HEK293T (cell line): Measurements from ENCODE around the gene ABCA6.

Experiments
- BHLHE40 ChIP-seq: fragments of 450-650 bp; IDR thresholded peaks from 2 replicates; pipeline ENCODE4 v1.6.1; 2016; ENCODE audit warnings: mild to moderate bottlenecking, moderate library complexity, borderline replicate concordance
- FOXA1 ChIP-seq: fragments of 450-650 bp; IDR thresholded peaks from 2 replicates; pipeline ENCODE4 v1.6.1; 2016; ENCODE audit warnings: mild to moderate bottlenecking
- FOXK2 ChIP-seq: fragments of 450-650 bp; IDR thresholded peaks from 2 replicates; pipeline ENCODE4 v1.6.1; 2016; ENCODE audit warnings: mild to moderate bottlenecking
- FOXM1 ChIP-seq: fragments of 450-650 bp; IDR thresholded peaks from 2 replicates; pipeline ENCODE4 v1.6.1; 2017; ENCODE audit warnings: mild to moderate bottlenecking, borderline replicate concordance
- HDGF ChIP-seq: fragments of 450-650 bp; IDR thresholded peaks from 2 replicates; pipeline ENCODE4 v1.6.1; 2017; ENCODE audit warnings: antibody characterized with exemption, borderline replicate concordance
- L3MBTL2 ChIP-seq: fragments of 450-650 bp; conservative IDR thresholded peaks from 2 replicates; pipeline ENCODE4 v1.6.1; 2016; ENCODE audit warnings: mild to moderate bottlenecking
- NFRKB ChIP-seq: fragments of 450-650 bp; IDR thresholded peaks from 2 replicates; pipeline ENCODE4 v1.6.1; 2016; ENCODE audit warnings: mild to moderate bottlenecking, moderate library complexity
- SP1 ChIP-seq: fragments of 450-650 bp; IDR thresholded peaks from 2 replicates; pipeline ENCODE4 v1.6.1; 2017
- SUZ12 ChIP-seq: fragments of 450-650 bp; IDR thresholded peaks from 2 replicates; pipeline ENCODE4 v1.6.1; 2016; ENCODE audit warnings: mild to moderate bottlenecking
- TARDBP ChIP-seq: fragments of 450-650 bp; IDR thresholded peaks from 2 replicates; pipeline ENCODE4 v1.6.1; 2016
- ZNF384 ChIP-seq: fragments of 450-650 bp; IDR thresholded peaks from 2 replicates; pipeline ENCODE4 v1.6.1; 2016

DNA sequence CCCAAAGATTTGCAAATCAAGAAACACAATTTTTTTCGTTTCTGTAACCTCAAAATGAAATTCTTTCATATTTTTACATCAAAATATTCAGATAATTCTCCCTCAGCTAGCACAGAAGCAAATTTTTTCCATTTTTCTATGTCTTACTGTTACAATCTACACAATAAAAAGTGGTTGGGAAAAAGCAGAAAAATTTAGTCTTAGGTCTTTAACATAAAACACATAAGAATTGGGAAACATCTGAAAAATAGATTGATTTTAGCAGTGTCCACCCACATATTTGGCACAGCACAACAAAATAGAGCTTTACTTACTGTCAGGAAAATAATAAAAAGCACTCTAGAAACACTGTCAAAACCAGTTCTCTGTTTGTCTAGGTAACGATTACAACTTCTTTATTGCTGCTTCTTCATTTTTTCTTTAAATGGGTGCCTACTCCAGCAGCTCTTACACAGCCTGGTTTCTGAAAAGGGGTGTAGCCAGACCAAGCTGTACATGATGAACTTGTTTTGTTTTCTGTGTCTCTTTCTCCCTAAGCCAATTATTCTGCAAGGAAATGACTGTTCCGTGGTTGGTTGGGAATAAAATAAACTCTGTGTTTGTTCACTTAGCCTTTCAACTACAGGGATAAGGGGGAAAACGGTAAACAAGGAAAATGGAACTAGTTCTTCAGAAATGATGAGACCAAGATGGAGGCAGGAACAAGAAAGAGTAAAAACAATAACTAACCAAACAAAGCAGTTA, at the start of gene ABCA6:
- TF ChIP-seq NFRKB (no peak), SUZ12 (no peak), BHLHE40 (no peak), HDGF (no peak), FOXK2 (no peak), SP1 (no peak), L3MBTL2 (no peak), TARDBP (no peak), FOXA1 (no peak), ZNF384 (no peak), FOXM1 (no peak)
